ENCODE measurements around the gene DISP3.

- TF ChIP-seq CTCF (IDR thresholded peaks at IDR 0.05): no peak
- no peak for TF ChIP-seq POLR2A (IDR thresholded peaks at IDR 0.05)
These were observed 88.5 kb downstream of the DISP3 start for GRCh38 chr1:11567244-11568065.

Measured in ovary (tissue), 3 donors.